A673 (cell line): Measurements from ENCODE around the gene BCL7A. TPM values are rescaled to one million over a fixed set of nuclear protein-coding genes. Genes with fewer than 3 reads are reported as not detected.

Experiments
- BruUV-seq: library from RNA; stranded (reverse); fragments of 400-500 nt; replicated peaks from 2 replicates; lab custom pipeline; 2021; lab: Mats Ljungman, UMichigan
- CTCF ChIA-PET: fragments of 300-600 bp; sonication (Branson Sonifier 250); formaldehyde crosslinking; loops from one replicate; lab custom pipeline; 2022; ENCODE audit warnings: antibody characterized with exemption; lab: Charles Lee
- POLR2A ChIA-PET: fragments of 300-600 bp; sonication (Branson Sonifier 250); formaldehyde crosslinking; loops from one replicate; lab custom pipeline; 2022; ENCODE audit warnings: antibody characterized with exemption; ENCODE audit not compliant: low non-redundant PET; lab: Charles Lee
- DNase-seq: peaks from one replicate; pipeline ENCODE4 v3.0.0-alpha.2; 2015; ENCODE audit warnings: low spot score
- H3K27ac ChIP-seq: fragments of 200-600 bp; sonication (generic); 2 replicates; pipeline ENCODE4 v1.5.1; 2016; ENCODE audit warnings: mixed run types, low read depth, mild to moderate bottlenecking, mixed read lengths, antibody characterized with exemption, low read length; ENCODE audit not compliant: poor library complexity, severe bottlenecking
- H3K27me3 ChIP-seq: fragments of 200-600 bp; sonication (generic); replicated peaks from 2 replicates; pipeline ENCODE4 v1.6.1; 2017; ENCODE audit warnings: mixed run types, low read depth, mild to moderate bottlenecking, mixed read lengths, antibody characterized with exemption, low read length; ENCODE audit not compliant: insufficient read depth, poor library complexity
- H3K36me3 ChIP-seq: fragments of 200-600 bp; sonication (generic); 2 replicates; pipeline ENCODE4 v1.6.1; 2016; ENCODE audit warnings: mixed run types, mild to moderate bottlenecking, mixed read lengths, antibody characterized with exemption, low read length; ENCODE audit not compliant: insufficient read depth, poor library complexity, severe bottlenecking
- H3K4me1 ChIP-seq: fragments of 200-600 bp; sonication (generic); 2 replicates; pipeline ENCODE4 v1.6.1; 2017; ENCODE audit warnings: mixed run types, mild to moderate bottlenecking, mixed read lengths, antibody characterized with exemption, low read length; ENCODE audit not compliant: insufficient read depth, poor library complexity, severe bottlenecking
- H3K4me3 ChIP-seq: fragments of 200-600 bp; sonication (generic); 2 replicates; pipeline ENCODE4 v1.5.1; 2016; ENCODE audit warnings: low read depth, mixed run types, mild to moderate bottlenecking, mixed read lengths, low read length; ENCODE audit not compliant: poor library complexity, severe bottlenecking
- H3K9me3 ChIP-seq: fragments of 200-600 bp; sonication (generic); 2 replicates; pipeline ENCODE4 v1.6.1; 2016; ENCODE audit warnings: mixed run types, low read depth, mild to moderate bottlenecking, mixed read lengths, antibody characterized with exemption, low read length; ENCODE audit not compliant: poor library complexity, severe bottlenecking
- EZH2 ChIP-seq: fragments of 200-600 bp; sonication (generic); IDR thresholded peaks from 2 replicates; pipeline ENCODE4 v1.6.1; 2017; ENCODE audit warnings: borderline replicate concordance, low read depth, mild to moderate bottlenecking, mixed read lengths, antibody characterized with exemption, low read length; ENCODE audit not compliant: poor library complexity, severe bottlenecking
- intact Hi-C: fragments of 100-400 bp; cut with micrococcal nuclease; formaldehyde crosslinking; loops from one replicate; pipeline ENCODE4 v1.10.0; 2022; ENCODE audit not compliant: unreplicated experiment
- total RNA-seq: library from RNA; stranded (reverse); gene quantifications from 2 replicates; pipeline ENCODE4 v1.2.3, GENCODE V29; 2021
- TF ChIP-seq, protein P1 (sequence below): fragments of 300-800, 200-600 bp; sonication (generic); conservative IDR thresholded peaks from 2 replicates; pipeline ENCODE4 v1.5.1; 2017; ENCODE audit warnings: low read depth, mild to moderate bottlenecking, antibody characterized with exemption, low read length, moderate library complexity, mixed read lengths

Gene BCL7A
- total RNA-seq, 1 experiment from 2014 or later, result 40.7 TPM

DNA sequence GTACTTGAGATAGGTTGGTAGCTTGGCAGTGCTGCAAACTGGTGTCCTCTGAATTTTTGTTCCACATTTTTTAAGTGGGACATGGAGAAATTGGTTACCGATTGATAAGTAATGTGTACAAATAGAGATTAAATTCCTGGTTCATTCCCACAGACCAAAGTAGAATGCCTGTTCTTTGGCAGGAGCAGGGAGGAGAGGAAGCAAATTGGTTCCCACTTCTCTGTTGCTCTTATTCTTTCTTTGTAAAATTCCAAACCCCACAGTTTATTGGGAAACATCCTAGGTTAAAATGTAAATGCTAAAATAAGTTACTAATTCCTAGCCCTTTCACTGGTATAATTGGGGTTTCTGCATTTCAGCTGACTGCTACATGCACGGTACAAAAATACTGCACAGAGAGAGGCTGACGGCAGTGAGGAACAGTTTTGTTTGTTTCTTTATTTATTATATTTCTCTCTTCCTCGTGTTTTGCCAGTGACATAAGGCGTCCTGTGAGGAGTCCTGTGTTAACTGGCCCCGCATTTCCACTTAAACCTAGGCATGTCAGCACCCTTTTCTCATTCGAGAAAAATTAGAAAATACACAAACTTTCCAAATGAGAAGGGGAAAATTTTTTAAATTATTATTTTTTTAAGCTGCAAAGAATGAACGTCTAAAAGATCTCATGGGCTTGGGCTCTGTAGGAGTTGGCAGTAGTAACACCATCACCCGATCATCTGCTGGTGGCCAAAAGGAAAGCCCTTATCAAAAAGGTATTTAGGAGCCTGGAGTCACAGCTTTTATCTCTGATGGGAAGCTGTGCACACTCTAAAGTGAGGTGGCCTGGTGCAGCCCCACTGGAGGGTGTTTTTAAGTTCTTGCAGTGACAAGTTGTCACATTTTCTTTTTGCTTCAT is 25.4 kb upstream of the BCL7A start:
- Histone ChIP-seq H3K4me1 (no peaks in the 10 kb centered on the region), H3K9me3 (no peaks in the 10 kb centered on the region), H3K27me3 (no peaks in the 10 kb centered on the region), H3K27ac (no peak overlapping the region), H3K4me3 (no peak overlapping the region), H3K36me3 (no peaks in the 10 kb centered on the region)
- no peak for TF ChIP-seq EZH2
- TF ChIP-seq, protein P1, sequence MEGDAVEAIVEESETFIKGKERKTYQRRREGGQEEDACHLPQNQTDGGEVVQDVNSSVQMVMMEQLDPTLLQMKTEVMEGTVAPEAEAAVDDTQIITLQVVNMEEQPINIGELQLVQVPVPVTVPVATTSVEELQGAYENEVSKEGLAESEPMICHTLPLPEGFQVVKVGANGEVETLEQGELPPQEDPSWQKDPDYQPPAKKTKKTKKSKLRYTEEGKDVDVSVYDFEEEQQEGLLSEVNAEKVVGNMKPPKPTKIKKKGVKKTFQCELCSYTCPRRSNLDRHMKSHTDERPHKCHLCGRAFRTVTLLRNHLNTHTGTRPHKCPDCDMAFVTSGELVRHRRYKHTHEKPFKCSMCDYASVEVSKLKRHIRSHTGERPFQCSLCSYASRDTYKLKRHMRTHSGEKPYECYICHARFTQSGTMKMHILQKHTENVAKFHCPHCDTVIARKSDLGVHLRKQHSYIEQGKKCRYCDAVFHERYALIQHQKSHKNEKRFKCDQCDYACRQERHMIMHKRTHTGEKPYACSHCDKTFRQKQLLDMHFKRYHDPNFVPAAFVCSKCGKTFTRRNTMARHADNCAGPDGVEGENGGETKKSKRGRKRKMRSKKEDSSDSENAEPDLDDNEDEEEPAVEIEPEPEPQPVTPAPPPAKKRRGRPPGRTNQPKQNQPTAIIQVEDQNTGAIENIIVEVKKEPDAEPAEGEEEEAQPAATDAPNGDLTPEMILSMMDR, result no peak
- DNase-seq, result no peak
- ChIA-PET CTCF (no interaction called here), POLR2A (no interaction called here)
- intact Hi-C loops, result no loop called here
- no TSS peak for BruUV-seq

DNA sequence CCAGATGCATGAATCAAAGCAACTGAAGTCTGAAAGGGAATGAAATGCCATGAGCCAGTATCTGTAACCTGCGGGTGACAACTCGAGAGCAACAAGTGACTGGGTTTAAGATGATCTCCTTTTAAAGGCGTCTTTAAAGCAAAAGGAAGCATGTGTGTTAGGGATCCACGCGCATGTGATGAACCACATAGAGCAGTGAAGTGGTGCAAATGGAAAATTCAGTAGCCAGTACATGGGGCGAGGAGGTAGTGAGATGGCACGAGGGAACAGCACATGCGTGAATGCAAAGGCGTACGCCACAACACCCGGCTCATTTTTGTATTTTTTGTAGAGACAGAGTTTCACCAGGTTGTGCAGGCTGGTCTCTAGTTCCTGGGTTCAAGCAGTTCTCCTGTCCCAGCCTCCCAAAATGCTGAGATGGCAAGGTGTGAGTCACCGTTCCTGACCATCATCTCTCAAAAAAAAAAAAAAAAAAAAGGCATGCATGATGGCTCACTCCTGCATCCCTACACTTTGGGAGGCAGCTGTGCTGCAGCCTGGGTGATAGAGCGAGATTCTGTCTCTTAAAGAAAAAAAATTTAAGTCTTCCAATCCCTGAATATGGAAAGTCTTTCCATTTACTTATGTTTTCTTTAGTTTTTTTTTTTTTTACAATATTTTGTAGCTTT is 24.6 kb upstream of the BCL7A start:
- intact Hi-C loops, result no loop called here
- no peak for TF ChIP-seq EZH2
- TF ChIP-seq, protein P1, result no peak
- DNase-seq, result no peak
- no TSS peak for BruUV-seq
- no peak overlapping the region for H3K4me3 ChIP-seq
- H3K27me3 ChIP-seq, result no peaks in the 10 kb centered on the region
- ChIA-PET CTCF (no interaction called here), POLR2A (no interaction called here)
- no peak overlapping the region for H3K27ac ChIP-seq
- H3K9me3 ChIP-seq, result no peaks in the 10 kb centered on the region
- no peaks in the 10 kb centered on the region for H3K36me3 ChIP-seq
- no peaks in the 10 kb centered on the region for H3K4me1 ChIP-seq

DNA sequence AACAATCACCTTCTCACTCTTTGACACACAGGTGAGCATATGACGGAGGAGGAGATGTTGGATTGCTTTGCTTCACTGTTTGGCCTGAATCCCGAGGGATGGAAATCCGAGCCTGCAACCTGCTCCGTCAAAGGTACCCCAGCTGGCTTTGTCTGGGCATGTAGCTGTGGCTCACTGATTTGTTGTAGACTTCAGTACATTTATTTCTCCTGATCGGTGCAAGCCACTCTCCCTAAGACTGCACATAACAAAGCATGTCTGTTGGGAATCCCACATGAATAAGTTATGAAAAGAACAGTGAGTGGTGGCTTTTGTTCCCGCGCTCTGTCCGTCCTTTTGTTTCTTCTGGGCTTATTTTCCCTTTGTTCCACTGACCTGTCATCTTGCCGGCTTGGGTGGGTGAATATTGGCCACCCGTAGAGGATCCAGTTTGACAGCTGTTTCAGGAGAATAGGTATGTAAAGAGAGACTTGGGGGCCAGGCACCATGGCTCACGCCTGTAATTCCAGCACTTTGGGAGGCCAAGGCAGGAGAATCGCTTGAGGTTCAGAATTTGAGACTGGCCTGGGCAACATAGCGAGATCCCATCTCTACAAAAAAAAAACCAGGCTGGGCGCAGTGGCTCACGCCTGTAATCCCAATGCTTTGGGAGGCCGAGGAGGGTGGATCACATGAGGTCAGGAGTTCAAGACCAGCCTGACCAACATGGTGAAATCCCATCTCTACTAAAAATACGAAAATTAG is 20.0 kb upstream of the BCL7A start:
- intact Hi-C loops, result no loop called here
- TF ChIP-seq, protein P1, result no peak
- no peak for TF ChIP-seq EZH2
- no peak overlapping the region for H3K4me3 ChIP-seq
- POLR2A ChIA-PET, result no interaction called here
- no peaks in the 10 kb centered on the region for H3K36me3 ChIP-seq
- no peaks in the 10 kb centered on the region for H3K4me1 ChIP-seq
- H3K9me3 ChIP-seq, result no peaks in the 10 kb centered on the region
- H3K27ac ChIP-seq, result no peak overlapping the region
- H3K27me3 ChIP-seq, result no peaks in the 10 kb centered on the region
- BruUV-seq, result no TSS peak
- no peak for DNase-seq
- CTCF ChIA-PET, result no interaction called here
